ENCODE measurements around the gene KDM4B.

KDM4B gene

GRCh38 chr19:5126498-5127223 lies 157.7 kb downstream of the KDM4B start:
- DNase-seq, result no peak

- DNase-seq, result no peak
Measured at GRCh38 chr19:5127717-5128116, 158.8 kb downstream of the KDM4B start.

GRCh38 chr19:5128251-5128935 lies 159.5 kb downstream of the KDM4B start:
- no peak for DNase-seq

- DNase-seq, result no peak
Measured at GRCh38 chr19:5128936-5129389, 160.1 kb downstream of the KDM4B start.

GRCh38 chr19:5129691-5130090 lies 160.8 kb downstream of the KDM4B start:
- no peak for DNase-seq

- DNase-seq, result peak; percentile 20
Measured at GRCh38 chr19:5130371-5131030, 161.6 kb downstream of the KDM4B start.

- no peak for DNase-seq
Measured at GRCh38 chr19:5131031-5131505, 162.2 kb downstream of the KDM4B start.

- DNase-seq, result no peak
Measured at GRCh38 chr19:5131506-5132205, 162.7 kb downstream of the KDM4B start.

- DNase-seq, result no peak
Measured at GRCh38 chr19:5132206-5132560, 163.3 kb downstream of the KDM4B start.

- DNase-seq, result no peak
Measured at GRCh38 chr19:5132698-5133651, 164.1 kb downstream of the KDM4B start.

- no peak for DNase-seq
Measured at GRCh38 chr19:5133986-5134595, 165.2 kb downstream of the KDM4B start.

- DNase-seq, result no peak
Measured at GRCh38 chr19:5134691-5135090, 165.8 kb downstream of the KDM4B start.

- no peak for DNase-seq
Measured at GRCh38 chr19:5136073-5136855, 167.4 kb downstream of the KDM4B start.

- no peak for DNase-seq
Measured at GRCh38 chr19:5137114-5137513, 168.2 kb downstream of the KDM4B start.

- DNase-seq, result no peak
Measured at GRCh38 chr19:5137571-5138124, 168.7 kb downstream of the KDM4B start.

- peak; percentile 90 for DNase-seq
Measured at GRCh38 chr19:5138606-5139582, 170.0 kb downstream of the KDM4B start.

GRCh38 chr19:5139583-5140325 lies 170.8 kb downstream of the KDM4B start:
- no peak for DNase-seq

GRCh38 chr19:5141129-5141849 lies 172.4 kb downstream of the KDM4B start:
- no peak for DNase-seq

Data from activated CD4-positive, alpha-beta T cell treated with anti-CD3 and anti-CD28 coated beads, Interleukin-10, Interleukin-2, amounts not matched to agents 100 ng/mL and 50 ng/mL, durations not matched to agents 16 hours and 8 hours (primary cell).